IPS-18a (cell line): ENCODE data around the gene CD209.
"Not testable (repeated sequence)": the region's sequence is repeated elsewhere in the genome, so short reads cannot be mapped to it uniquely, and the experiment has no call there.

Experiments
- H3K27ac ChIP-seq: one replicate; pipeline ENCODE4 v1.5.1; 2013; ENCODE audit warnings: low read length
- H3K27me3 ChIP-seq: one replicate; pipeline ENCODE4 v1.6.1; 2013; ENCODE audit warnings: mild to moderate bottlenecking, low read length; ENCODE audit not compliant: control insufficient read depth, insufficient read depth
- H3K36me3 ChIP-seq: one replicate; pipeline ENCODE4 v1.6.1; 2013; ENCODE audit warnings: low read depth, low read length; ENCODE audit not compliant: control insufficient read depth
- H3K4me1 ChIP-seq: one replicate; pipeline ENCODE4 v1.6.1; 2013; ENCODE audit warnings: low read depth, low read length; ENCODE audit not compliant: control insufficient read depth
- H3K4me3 ChIP-seq: one replicate; pipeline ENCODE4 v1.5.1; 2013; ENCODE audit warnings: low read length
- H3K9ac ChIP-seq: one replicate; pipeline ENCODE4 v1.6.1; 2013; ENCODE audit warnings: mild to moderate bottlenecking, low read length, moderate library complexity
- H3K9me3 ChIP-seq: one replicate; pipeline ENCODE4 v1.6.1; 2013; ENCODE audit warnings: low read depth, low read length; ENCODE audit not compliant: control insufficient read depth

The CD209 gene

GRCh38 chr19:7746903-7747884 lies at the start of gene CD209:
TSS of gene CD209 (minus strand) at chr19:7747534. CDS start at chr19:7747511, 23 bp downstream.
- Histone ChIP-seq H3K27me3 (no peaks in the 10 kb centered on the region), H3K9ac (no peak within 1 kb of the TSS), H3K9me3 (no peaks in the 10 kb centered on the region), H3K27ac (no peak within 1 kb of the TSS), H3K36me3 (no peaks in the 10 kb centered on the region), H3K4me1 (peaks cover 7% of the 10 kb centered on the region), H3K4me3 (no peak within 1 kb of the TSS)

- Histone ChIP-seq H3K9ac (no peak overlapping the region), H3K27ac (no peak overlapping the region), H3K4me3 (no peak overlapping the region), H3K4me1 (peaks cover 8% of the 10 kb centered on the region), H3K36me3 (no peaks in the 10 kb centered on the region), H3K27me3 (peaks cover 2% of the 10 kb centered on the region), H3K9me3 (no peaks in the 10 kb centered on the region)
These were observed 48.3 kb upstream of the CD209 start for GRCh38 chr19:7795555-7796161.

- peaks cover 2% of the 10 kb centered on the region for H3K4me1 ChIP-seq
- H3K27me3 ChIP-seq: peaks cover 23% of the 10 kb centered on the region
- H3K27ac ChIP-seq: no peak overlapping the region
- H3K9me3 ChIP-seq: no peaks in the 10 kb centered on the region
- H3K9ac ChIP-seq: no peak overlapping the region
- no peak overlapping the region for H3K4me3 ChIP-seq
- H3K36me3 ChIP-seq: no peaks in the 10 kb centered on the region
These were observed 46.2 kb upstream of the CD209 start for GRCh38 chr19:7793493-7793892.

GRCh38 chr19:7792701-7793100 lies 45.4 kb upstream of the CD209 start:
- H3K9ac ChIP-seq, H3K27ac ChIP-seq, H3K4me1 ChIP-seq, H3K9me3 ChIP-seq, H3K36me3 ChIP-seq, H3K4me3 ChIP-seq: not testable (repeated sequence)
- peaks cover 31% of the 10 kb centered on the region for H3K27me3 ChIP-seq

- Histone ChIP-seq H3K27ac (no peak overlapping the region), H3K27me3 (peaks cover 36% of the 10 kb centered on the region), H3K9ac (no peak overlapping the region), H3K4me1 (peaks cover 7% of the 10 kb centered on the region), H3K9me3 (no peaks in the 10 kb centered on the region), H3K36me3 (no peaks in the 10 kb centered on the region), H3K4me3 (no peak overlapping the region)
These were observed 44.9 kb upstream of the CD209 start for GRCh38 chr19:7792281-7792680.

GRCh38 chr19:7790416-7790815 lies 43.1 kb upstream of the CD209 start:
- no peak overlapping the region for H3K4me3 ChIP-seq
- no peaks in the 10 kb centered on the region for H3K9me3 ChIP-seq
- peaks cover 7% of the 10 kb centered on the region for H3K4me1 ChIP-seq
- H3K27ac ChIP-seq: no peak overlapping the region
- no peak overlapping the region for H3K9ac ChIP-seq
- peaks cover 50% of the 10 kb centered on the region for H3K27me3 ChIP-seq
- no peaks in the 10 kb centered on the region for H3K36me3 ChIP-seq

- Histone ChIP-seq H3K27ac (no peak overlapping the region), H3K36me3 (no peaks in the 10 kb centered on the region), H3K4me1 (peaks cover 7% of the 10 kb centered on the region), H3K27me3 (peaks cover 55% of the 10 kb centered on the region), H3K9ac (no peak overlapping the region), H3K4me3 (peak overlapping the region; percentile 46), H3K9me3 (no peaks in the 10 kb centered on the region)
These were observed 42.1 kb upstream of the CD209 start for GRCh38 chr19:7789447-7789846.

- Histone ChIP-seq H3K4me3 (peak overlapping the region; percentile 46), H3K36me3 (no peaks in the 10 kb centered on the region), H3K9me3 (no peaks in the 10 kb centered on the region), H3K9ac (no peak overlapping the region), H3K27me3 (peaks cover 60% of the 10 kb centered on the region), H3K27ac (no peak overlapping the region), H3K4me1 (peaks cover 7% of the 10 kb centered on the region)
These were observed 41.6 kb upstream of the CD209 start for GRCh38 chr19:7788933-7789323.

- Histone ChIP-seq H3K36me3 (no peaks in the 10 kb centered on the region), H3K4me1 (peaks cover 7% of the 10 kb centered on the region), H3K4me3 (peak overlapping the region; percentile 46), H3K9me3 (no peaks in the 10 kb centered on the region), H3K9ac (no peak overlapping the region), H3K27me3 (peaks cover 66% of the 10 kb centered on the region), H3K27ac (no peak overlapping the region)
These were observed 41.0 kb upstream of the CD209 start for GRCh38 chr19:7788178-7788932.

GRCh38 chr19:7787602-7788177 lies 40.4 kb upstream of the CD209 start:
- peak overlapping the region; percentile 36 for H3K4me3 ChIP-seq
- H3K27ac ChIP-seq: no peak overlapping the region
- peaks cover 7% of the 10 kb centered on the region for H3K4me1 ChIP-seq
- H3K9me3 ChIP-seq: no peaks in the 10 kb centered on the region
- H3K36me3 ChIP-seq: no peaks in the 10 kb centered on the region
- no peak overlapping the region for H3K9ac ChIP-seq
- peaks cover 70% of the 10 kb centered on the region for H3K27me3 ChIP-seq

GRCh38 chr19:7787141-7787540 lies 39.8 kb upstream of the CD209 start:
- Histone ChIP-seq H3K27ac (no peak overlapping the region), H3K4me3 (peak overlapping the region; percentile 36), H3K9me3 (no peaks in the 10 kb centered on the region), H3K4me1 (peaks cover 7% of the 10 kb centered on the region), H3K27me3 (peaks cover 70% of the 10 kb centered on the region), H3K36me3 (no peaks in the 10 kb centered on the region), H3K9ac (no peak overlapping the region)
